Measurements from ENCODE around the gene KLF11. TPM values are rescaled to one million over a fixed set of nuclear protein-coding genes. Genes with fewer than 3 reads are reported as not detected.

KLF11 gene
- total and polyA plus RNA-seq, 11 donors, result 5.4 to 43.8 (median 19.4) TPM

- WGBS, 4 donors, result 91 to 95% (median 94%) methylated on average over 17 of the region's 17 CpGs
- intact Hi-C loops (cut with DNase I), result loop anchor here in 1 of 10 donors (10.0 kb wide), 1 partner anchor 244 kb away; no protein-coding TSS in a partner anchor
- no peaks in the 10 kb centered on the region for H3K9me3 ChIP-seq
- H3K27me3 ChIP-seq, result no peaks in the 10 kb centered on the region
- TF ChIP-seq CTCF (IDR thresholded peaks at IDR 0.05), result no peak
- no peak for TF ChIP-seq POLR2A (IDR thresholded peaks at IDR 0.05)
- H3K4me3 ChIP-seq, result no peak overlapping the region
- H3K4me1 ChIP-seq, result peaks cover 0 to 30% (median 18%) of the 10 kb centered on the region in 12 donors
- H3K36me3 ChIP-seq, result peaks cover 0 to 21% (median 14%) of the 10 kb centered on the region in 9 donors
- H3K27ac ChIP-seq, result no peak overlapping the region
- ATAC-seq (no peak), DNase-seq (no peak)
Observed at GRCh38 chr2:10059016-10059351, 15.6 kb downstream of the KLF11 start.

GRCh38 chr2:10059552-10060335 lies 16.4 kb downstream of the KLF11 start:
- no peak for ATAC-seq
- Histone ChIP-seq H3K4me3 (no peak overlapping the region), H3K36me3 (peaks cover 0 to 13% (median 6%) of the 10 kb centered on the region in 9 donors), H3K27ac (no peak overlapping the region), H3K4me1 (peaks cover 0 to 26% (median 16%) of the 10 kb centered on the region in 12 donors), H3K27me3 (no peaks in the 10 kb centered on the region), H3K9me3 (no peaks in the 10 kb centered on the region)
- DNase-seq, result peak in 1 of 5 donors; percentile 28
- intact Hi-C loops (cut with DNase I), result loop anchor here in 1 of 10 donors (10.0 kb wide), 1 partner anchor 245 kb away; no protein-coding TSS in a partner anchor
- TF ChIP-seq CTCF (IDR thresholded peaks at IDR 0.05) (no peak), POLR2A (IDR thresholded peaks at IDR 0.05) (no peak)
- 82 to 92% (median 88%) methylated on average over 18 to 20 of the region's 20 CpGs for WGBS, 4 donors

- no peak overlapping the region for H3K4me3 ChIP-seq
- WGBS, 4 donors, result 80 to 92% (median 86%) methylated on average over 9 of the region's 9 CpGs
- H3K4me1 ChIP-seq, result peaks cover 0 to 23% (median 15%) of the 10 kb centered on the region in 12 donors
- ATAC-seq, result no peak
- peaks cover 0 to 12% (median 0%) of the 10 kb centered on the region in 9 donors for H3K36me3 ChIP-seq
- peak in 1 of 5 donors; percentile 16 for DNase-seq
- no peaks in the 10 kb centered on the region for H3K9me3 ChIP-seq
- H3K27me3 ChIP-seq, result no peaks in the 10 kb centered on the region
- no peak overlapping the region for H3K27ac ChIP-seq
- intact Hi-C loops (cut with DNase I), result no loop called here
- TF ChIP-seq CTCF (IDR thresholded peaks at IDR 0.05) (no peak), POLR2A (IDR thresholded peaks at IDR 0.05) (no peak)
Observed at GRCh38 chr2:10061221-10061925, 18.0 kb downstream of the KLF11 start.

- TF ChIP-seq POLR2A (IDR thresholded peaks at IDR 0.05) (no peak), CTCF (IDR thresholded peaks at IDR 0.05) (no peak)
- DNase-seq (peak in 1 of 5 donors; percentile 23), ATAC-seq (peak in 1 of 4 donors; percentile 63)
- no peaks in the 10 kb centered on the region for H3K27me3 ChIP-seq
- intact Hi-C loops (cut with DNase I), result no loop called here
- no peak overlapping the region for H3K4me3 ChIP-seq
- peaks cover 0 to 10% (median under 1%) of the 10 kb centered on the region in 12 donors for H3K4me1 ChIP-seq
- peaks cover 0 to 4% (median 0%) of the 10 kb centered on the region in 12 donors for H3K9me3 ChIP-seq
- H3K36me3 ChIP-seq, result peaks cover 0 to 12% (median 0%) of the 10 kb centered on the region in 9 donors
- 59 to 84% (median 68%) methylated on average over 8 to 10 of the region's 10 CpGs for WGBS, 4 donors
- H3K27ac ChIP-seq, result no peak overlapping the region
Observed at GRCh38 chr2:10062931-10063365, 19.6 kb downstream of the KLF11 start.
